Muscle of arm (tissue), 12 donors: ENCODE measurements around the gene ACTR1A. TPM values are rescaled to one million over a fixed set of nuclear protein-coding genes. Genes with fewer than 3 reads are reported as not detected.
"Not testable (repeated sequence)": the region's sequence is repeated elsewhere in the genome, so short reads cannot be mapped to it uniquely, and the experiment has no call there.

Experiments
- DNase-seq: peaks from one replicate; pipeline ENCODE4 v3.0.0-alpha.2; 2013
- polyA plus RNA-seq, 12 donors: library from polyadenylated mRNA; unstranded; fragments of 120-200 nt; gene quantifications; one replicate each; pipeline ENCODE4 v1.2.1, GENCODE V29; 2013; ENCODE audit not compliant: insufficient read length in 12 of 12

The ACTR1A gene
- polyA plus RNA-seq, 12 donors, result 53.7 to 88.2 (median 81.1) TPM; not detected in 1

DNA sequence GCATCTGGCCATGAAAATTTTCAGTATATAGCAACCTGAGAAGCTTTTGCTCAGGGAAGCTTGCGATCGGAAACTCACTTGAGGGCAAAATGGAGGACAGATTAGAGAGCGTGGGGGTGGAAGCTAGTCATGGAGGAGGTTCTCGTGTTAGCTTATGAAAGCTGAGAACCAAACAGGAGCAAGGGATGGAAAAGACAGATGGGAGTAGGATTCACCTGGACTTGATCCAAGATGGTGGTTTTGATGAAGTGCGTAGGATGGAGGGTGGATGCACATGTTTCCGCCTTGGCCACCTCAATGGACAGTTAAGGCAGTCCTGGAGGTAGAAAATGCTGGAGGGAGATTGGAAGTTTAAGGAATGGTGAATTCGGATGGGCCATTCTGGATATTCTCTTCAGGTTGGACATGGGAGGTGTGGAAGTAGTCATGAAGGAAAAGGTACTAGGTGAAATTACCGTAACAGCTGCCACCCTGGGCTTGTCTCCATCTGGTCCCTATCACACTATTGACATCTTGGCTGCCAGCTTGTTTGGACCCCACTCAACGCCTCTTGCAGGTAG lies 44.8 kb downstream of the ACTR1A start:
- DNase-seq, result no peak

DNA sequence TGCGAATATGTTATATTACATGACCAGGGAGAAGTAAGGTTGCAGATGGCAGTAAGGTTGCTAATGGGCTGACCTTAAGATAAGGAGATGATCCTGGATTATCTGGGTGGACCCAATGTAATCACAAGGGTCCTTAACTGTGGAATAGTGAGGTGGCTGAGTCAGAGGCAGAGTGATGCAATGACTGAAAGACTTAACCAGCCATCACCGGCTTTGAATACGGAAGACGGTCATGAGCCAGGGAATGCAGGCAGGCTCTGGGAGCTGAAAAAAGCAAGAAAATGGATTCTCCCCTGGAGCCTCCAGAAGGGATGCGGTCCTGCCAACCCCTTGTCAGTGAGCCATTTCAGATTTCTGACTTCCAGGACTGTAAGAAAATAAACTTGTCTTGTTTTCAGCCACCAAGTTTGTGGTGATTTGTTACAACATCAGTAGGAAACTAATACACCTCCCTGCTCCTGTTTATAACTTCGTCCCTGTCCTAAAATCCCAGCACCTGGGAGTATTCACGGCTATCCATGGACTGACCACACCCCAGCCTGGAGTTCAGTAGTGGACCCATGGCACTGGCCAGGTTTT lies 46.5 kb downstream of the ACTR1A start:
- no peak for DNase-seq

DNA sequence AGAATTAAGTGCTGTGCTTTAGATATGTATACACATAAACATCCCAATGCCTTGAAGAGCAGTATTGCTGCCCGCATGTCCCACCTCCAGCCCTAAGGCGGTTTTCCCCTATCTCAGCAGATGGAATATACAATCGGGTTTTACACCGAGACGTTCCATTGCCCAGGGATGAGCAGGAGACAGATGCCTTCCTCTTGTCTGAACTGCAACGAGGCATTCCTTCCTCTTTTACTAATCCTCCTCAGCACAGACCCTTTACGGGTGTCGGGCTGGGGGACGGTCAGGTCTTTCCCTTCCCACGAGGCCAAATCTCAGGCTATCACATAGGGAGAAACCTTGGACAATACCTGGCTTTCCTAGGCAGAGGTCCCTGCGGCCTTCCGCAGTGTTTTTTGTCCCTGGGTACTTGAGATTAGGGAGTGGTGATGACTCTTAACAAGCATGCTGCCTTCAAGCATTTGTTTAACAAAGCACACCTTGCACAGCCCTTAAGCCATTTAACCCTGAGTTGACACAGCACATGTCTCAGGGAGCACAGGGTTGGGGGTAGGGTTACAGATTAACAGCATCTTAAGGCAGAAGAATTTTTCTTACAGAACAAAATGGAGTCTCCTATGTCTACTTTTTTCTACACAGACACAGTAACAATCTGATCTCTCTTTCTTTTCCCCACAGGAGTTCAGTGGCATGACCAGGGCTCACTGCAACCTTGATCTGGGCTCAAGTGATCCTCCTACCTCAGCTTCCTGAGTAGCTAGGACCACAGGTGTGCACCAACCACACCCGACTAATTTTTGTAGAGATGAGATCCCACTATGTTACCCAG lies 47.6 kb downstream of the ACTR1A start:
- DNase-seq, result not testable (repeated sequence)

DNA sequence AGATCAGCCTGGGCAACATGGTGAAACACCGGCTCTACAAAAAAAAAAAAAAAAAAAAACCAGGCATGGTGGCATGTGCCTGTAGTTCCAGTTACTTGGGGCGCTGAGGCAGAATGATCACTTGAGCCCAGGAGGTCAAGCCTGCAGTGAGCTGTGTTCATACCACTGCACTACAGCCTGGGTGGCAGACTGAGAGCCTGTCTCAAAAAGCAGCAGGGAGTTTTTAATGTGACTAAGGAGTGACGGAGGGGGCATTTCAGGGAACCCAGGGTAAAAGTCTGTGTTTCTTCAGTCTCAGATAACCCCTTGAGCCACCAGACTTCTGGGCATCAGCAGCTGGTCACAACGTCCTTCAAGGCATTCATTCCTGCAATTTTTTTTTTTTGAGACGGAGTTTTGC lies 49.0 kb downstream of the ACTR1A start:
- no peak for DNase-seq

DNA sequence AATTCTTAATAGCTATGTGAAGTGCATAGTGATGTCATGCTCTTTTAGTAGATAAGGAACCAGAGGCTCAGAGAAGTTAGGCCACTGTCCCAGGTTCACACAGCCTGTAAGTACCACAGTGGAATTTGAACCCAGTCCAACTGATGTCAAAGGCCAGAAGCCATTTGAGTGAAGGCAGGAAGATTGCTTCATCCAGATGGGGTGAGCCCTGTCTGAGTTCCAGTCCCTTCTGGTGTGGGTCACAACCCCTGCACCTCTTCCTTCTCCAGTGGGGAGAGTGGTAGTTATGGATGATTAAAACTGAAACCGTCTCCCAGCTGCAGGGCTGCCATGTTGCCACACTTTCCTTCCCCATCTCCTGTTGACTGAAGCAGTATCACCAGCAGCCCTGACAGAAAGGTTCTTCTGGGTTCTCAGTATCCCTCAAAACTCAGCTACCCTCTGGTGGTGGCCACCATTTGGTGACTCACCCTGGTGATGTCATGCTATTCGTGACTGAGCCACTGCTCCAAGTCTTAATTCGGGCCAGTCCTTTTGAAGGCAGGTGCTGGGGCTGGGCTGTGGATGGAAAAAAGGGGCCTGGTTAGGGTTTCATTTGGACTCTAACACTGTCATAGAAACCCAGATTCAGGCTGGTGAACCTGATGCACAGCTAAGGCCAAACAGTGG lies 49.7 kb downstream of the ACTR1A start:
- DNase-seq, result no peak

DNA sequence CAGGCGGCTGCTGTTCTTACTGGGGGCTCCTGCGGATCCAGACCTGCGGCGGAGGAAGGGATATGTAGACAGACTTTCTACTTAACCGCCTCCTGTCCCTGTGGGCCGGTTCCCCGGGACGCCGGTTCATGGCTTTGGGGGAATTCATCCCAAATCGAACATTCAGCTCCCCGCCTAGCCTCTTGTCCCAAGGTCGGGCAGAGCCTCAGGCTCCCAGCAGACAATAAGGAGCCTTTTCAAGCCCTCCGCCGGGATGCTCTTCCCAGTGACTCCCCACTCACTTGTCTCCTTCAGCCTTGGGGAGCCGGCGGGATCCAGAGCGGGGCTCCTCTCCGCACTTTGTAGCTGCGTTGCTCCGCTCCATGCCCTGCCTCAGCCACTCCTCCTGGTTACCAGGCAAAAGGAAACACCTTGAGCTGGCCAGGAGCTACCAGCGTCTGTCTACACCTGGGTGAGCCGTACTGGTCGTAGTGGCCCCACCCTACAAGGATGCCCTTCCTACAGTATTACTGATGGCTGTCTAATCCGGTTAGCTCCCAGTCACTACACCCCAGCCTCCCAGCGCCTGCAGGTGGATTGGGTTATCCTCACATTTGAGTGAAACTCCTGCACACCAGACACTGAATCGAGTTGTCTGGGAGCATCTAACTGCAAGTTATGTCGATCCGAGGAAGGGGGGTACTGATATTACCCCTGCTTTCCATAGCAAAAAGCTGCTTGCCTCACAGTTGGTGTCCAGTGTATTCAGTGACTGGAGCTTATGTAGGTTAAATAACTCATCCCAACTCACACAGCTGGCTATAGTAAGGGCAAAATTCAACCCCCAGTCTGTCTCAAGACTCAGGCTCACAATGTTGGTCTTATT lies 51.2 kb downstream of the ACTR1A start, which contains the start of gene C10orf95:
Gene C10orf95 (minus strand): TSS at position 439 of the 865 bp plus-strand sequence. CDS start 450 bp downstream, outside the sequence.
- no peak for DNase-seq

DNA sequence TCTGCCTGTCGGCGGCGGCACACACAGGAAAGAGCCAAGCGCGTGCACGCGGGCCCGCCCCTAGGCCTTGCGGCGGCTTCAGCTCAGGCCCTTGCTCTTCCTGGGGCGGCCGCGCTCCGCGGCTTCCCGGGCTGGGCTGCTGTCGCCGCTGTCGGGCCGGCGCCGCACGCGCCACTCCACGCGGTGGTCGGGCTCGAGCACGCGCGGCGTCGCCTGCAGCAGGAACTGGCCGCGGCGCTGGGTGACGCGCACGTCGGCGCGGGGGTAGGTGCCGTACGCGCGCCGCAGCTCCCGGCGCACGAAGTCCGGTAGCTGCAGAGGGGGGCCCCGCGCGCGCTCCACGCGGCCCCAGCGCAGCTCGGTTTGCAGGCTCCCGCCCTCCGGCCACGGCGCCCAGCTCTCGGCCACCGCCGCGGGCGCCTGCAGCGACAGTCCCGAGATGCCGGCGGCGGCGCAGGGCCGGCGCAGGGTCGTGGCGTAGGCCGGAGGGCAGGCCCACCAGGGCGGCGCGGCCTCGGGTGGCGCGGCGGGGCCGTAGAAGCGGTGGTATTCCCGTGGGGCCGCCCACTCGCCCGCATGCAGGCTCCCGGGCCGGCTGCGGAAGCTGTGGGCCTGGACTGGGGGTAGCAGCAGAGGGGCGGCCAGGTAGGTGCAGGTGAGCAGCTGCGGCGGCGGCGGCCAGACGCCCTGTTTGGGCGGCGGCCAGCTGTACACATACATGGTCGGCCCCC lies 52.0 kb downstream of the ACTR1A start:
- DNase-seq, result peak; percentile 79

DNA sequence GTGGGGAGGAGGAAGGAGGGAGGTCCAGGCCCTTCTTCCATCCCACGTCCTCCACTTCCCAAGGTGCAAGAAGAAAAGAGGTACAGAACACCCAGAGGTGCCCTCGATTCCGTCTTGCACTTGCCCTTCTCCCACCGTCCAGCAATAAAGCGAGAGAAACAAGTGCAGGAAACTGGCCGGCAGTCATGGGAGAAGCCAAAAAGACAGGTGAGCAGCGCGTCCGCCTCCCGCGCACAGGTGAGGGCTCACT lies 52.5 kb downstream of the ACTR1A start:
- no peak for DNase-seq

DNA sequence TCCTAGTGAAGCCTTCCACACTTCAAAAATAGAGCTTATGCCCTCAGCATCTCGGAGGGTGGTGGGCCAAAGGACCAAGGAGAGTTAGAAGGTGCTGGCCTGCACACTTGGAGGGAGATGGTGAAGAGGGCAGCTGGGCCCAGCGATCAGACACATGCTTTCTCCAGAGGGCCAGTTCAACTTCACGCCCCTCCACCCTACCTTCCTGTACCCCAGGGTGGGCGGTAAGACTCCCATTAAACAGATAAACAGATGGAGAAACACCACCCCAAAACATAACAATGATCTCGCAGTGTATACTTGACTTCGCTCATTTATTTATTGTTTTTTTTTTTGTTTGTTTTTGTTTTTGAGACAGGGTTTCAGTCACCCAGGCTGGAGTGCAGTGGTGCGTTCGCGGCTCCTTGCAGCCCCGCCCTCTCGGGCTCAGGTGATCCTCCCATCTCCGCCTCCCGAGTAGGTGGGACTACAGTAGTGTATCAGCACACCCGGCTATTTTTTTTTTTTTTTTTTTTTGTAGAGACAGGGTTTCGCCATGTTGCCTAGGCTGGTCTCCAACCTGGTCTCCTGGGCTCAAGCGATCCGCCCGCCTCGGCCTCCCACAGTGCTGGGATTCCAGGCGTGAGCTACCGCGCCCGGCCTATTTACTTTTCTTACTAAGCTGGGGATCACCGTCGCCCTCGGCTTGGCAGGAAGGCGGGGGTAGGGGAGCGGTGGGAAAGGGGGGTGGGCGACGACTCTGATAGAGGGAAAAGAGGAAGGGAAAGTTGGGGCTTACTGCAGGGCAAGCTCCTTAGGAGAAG lies 53.0 kb downstream of the ACTR1A start:
- DNase-seq, result no peak

DNA sequence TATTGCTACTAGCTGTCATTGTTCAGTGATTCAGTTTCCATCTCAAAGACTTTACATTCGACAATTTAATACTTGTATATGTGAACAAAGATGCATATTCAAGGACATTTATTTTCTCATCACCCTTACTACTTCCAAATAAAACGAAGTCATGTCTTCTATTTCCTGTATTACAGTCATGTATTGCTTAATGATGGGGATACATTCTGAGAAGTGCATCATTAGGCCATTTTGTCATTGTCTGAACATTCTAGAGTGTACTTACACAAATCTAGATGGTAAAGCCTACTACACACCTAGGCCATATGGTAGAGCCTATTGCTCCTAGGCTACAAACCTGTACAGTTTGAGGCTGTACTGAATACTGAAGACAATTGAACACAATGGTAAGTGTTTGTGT lies 57.7 kb downstream of the ACTR1A start:
- DNase-seq, result no peak

DNA sequence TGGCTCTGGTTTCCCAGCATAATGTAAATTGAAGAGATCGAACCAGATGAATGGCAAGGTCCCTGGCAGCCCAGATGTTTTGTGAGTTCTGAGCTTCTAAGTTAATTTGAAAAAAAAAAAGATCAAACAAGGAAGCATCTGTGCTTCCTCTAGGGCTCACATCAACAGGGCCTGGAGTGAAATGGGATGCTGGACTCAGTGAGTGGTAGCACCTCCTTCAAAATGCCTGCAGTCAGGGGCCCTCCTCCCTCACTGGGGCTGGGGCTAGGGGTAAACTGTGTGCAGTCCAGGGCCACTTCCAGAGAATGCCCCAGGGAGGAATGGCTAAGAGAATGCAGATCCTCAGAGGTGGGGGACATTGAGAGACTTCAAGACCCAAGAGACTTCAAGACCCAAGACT lies 64.1 kb downstream of the ACTR1A start:
- no peak for DNase-seq

DNA sequence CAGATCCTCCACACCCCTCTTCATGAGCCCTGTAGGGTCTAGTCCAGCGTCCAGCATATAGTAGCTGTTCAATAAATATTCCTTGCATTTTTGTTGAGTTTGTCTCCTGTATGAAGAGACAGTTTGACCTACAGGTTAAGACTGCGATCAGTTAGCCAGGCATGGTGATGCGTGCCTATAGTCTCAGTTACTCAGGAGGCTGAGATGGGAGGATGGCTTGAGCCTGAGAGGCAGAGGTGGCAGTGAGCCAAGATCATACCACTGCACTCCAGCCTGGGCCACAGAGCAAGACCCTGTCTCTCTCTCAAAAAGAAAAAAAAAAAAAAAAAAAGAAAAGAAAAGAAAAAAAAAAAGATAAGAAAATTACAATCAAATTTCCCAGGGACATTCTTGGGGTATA lies 65.0 kb downstream of the ACTR1A start:
- no peak for DNase-seq

DNA sequence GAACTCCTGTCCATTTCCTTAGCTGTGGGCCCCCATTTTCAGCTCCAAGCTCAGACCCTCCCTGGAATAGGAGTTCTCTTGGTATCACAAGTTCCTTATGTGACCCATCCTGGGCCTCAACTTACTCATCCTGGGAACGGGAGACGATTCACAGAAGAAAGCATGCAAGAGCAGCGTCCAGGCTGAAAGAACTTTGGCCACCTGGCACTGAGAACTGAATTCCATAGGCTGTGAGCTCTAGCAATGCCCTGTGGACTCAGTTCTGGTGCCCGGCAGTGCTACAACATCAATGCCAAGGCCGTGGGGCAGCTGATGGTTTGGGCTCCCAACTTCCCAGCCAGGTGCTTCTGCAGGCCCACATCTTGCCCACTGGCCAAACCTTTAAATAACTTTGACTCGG lies 66.2 kb downstream of the ACTR1A start:
- no peak for DNase-seq

DNA sequence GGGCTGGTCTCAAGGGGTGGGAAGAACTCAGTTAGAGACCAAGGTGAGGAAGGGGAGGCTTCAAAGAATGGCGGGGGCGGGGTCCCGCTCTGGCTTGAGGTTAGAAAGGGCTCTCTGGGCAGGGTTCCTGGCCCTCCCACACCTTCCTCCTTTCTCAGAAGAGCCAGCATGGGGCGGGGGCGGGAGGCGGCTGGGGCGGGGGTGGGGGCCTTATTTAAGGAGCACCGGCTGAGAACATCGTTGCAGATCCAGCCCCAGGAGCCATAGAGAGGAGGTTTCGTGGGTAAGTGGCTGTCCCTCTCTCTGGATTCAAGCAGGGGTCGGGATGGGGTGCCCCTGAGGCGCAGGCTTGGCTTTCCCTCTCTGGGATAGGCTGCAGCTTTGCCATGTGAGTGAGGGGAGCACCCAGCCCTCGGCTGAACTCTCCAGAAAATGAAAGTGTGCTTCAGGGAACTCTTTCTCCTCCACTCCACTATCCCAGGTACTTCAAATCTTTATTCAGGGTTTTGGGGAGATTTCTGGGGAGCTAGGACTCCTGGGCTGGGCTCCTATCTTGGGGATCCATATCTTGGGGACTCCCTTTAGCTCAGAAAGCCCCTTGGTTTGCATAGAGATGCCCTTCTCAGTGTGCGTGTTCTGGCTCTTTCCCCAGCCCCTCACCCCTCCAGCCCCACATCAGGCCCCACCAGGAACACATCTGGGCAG lies 66.8 kb downstream of the ACTR1A start:
- no peak for DNase-seq

DNA sequence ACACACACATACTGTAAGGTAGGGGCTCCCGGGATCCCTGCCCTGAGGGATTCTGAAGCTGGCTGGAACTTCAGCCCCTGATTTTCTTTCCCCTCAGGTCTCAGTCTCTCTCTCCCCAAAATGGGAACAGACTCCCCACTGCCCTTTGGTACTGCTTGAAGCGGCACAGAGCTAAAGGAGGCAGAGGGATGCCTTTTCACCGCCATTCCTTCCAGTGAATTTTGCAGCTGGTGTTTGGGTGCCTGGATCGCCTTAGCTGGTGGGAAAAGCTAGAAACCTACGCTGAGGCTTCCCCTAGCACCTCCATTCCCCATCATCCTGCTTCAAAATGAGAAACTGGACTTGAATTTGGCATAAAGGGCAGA lies 67.4 kb downstream of the ACTR1A start:
- DNase-seq, result no peak

DNA sequence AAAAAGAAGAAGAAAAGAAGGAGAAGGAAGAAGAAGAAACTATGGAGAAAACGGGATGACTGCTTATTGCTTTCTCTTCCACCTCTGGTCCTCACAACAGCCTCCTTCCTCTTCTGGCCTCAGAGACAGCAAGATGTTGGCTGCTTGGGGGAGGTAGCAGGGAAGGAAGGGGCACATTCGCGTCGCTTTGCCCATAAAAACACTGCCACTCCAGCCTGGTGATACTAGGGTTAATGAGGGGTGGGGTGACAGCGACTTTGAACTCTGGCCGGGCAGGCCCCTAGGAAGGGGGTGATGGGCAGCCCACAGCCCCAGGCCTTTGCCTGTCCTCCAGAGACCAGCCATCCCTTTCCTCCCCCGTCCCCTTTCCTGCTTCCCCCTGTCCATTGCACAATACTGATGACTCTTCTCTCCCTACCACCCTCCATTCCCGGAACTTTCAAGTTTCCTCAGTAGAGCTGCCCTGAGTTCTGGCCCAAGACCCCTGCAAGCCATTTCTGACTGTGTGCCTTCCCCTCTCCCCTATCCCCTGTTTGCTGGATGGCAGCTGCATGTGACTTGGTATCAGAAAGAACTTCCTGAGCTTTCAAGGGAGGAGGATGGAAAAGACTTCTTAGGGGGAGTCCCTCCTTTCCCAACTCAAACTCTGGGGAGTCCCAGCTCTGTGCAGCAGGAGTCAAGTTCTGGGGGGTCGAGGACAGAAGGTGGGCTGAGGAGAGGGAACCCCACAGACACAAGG lies 67.9 kb downstream of the ACTR1A start:
- no peak for DNase-seq

DNA sequence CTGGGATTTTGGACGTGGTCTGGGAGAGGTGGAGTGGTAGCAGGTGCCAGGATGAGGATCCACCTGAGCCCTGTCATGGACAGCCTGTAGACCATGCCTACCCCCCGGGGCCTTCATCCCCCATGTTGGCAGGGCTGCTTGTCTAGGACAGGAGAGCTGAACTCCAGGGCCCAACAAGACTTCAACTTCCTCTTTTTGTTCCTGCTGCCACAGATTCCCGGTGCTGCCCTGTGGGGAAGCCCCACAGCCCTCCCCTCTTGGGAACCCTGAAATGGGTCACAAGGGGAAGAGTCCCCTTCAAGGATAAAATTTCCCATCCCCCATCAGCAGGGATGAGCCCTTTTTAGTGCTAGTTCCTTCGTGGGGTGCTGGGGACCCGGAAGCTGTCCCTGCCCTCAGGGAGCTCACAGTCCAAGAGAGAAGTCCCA lies 68.9 kb downstream of the ACTR1A start:
- no peak for DNase-seq

DNA sequence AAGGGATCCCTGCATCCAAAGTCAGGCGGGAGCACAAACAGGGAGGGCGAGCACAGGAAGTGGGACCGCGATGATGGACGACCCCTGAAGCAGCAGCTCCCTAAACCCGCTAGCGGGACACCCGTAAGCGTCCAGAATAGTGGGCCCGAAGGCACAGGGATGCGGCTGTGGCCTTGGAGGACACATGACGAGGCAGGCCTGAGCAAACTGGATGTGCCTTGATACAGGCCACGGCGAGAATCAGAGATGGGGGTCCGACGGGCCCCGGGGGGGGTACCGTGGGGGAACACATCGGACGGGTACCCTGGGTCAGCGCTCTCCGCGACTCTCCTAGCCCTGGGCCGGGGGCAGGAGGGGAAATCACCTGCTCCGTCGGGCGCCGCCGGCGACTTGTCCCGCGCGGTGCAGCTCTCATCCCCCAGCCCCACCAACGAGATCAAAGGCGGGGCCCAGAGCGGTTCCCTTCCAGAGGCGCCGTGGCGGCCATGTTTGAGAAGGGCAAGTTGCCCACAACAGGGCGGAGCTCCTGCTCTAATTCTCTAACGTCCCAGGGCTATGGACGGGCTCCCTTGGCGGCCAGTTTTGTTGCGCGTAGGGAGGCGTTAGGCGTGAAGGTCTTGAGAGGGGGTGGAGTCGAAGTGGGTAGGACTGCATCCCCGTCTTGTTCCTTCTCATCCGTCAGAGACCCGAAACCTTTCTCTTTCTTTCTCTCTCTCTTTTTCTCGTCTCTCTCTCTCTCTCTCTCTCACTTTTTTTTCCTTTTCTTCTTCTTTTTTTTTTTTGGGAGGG lies 70.2 kb downstream of the ACTR1A start, which contains the start of gene CUEDC2:
Gene CUEDC2 (minus strand): TSS at position 413 of the 789 bp plus-strand sequence. CDS start 7,386 bp downstream, outside the sequence.
- DNase-seq, result peak; percentile 98
